ENCODE measurements around the gene C20orf96. TPM values are rescaled to one million over a fixed set of nuclear protein-coding genes. Genes with fewer than 3 reads are reported as not detected.
"Not testable (repeated sequence)": the region's sequence is repeated elsewhere in the genome, so short reads cannot be mapped to it uniquely, and the experiment has no call there.

The C20orf96 gene
- total RNA-seq, 3 donors from 2014 or later: 2.6 to 9.2 (median 6.1) TPM

- no peak for DNase-seq (ENCODE audit: low spot score in 2 of 2)
- H3K27ac ChIP-seq: no peak overlapping the region
- TF ChIP-seq POLR2AphosphoS5 (IDR thresholded peaks at IDR 0.05) (no peak), CTCF (IDR thresholded peaks at IDR 0.05) (no peak), POLR2A (IDR thresholded peaks at IDR 0.05) (no peak)
- no peaks in the 10 kb centered on the region for H3K36me3 ChIP-seq
- intact Hi-C loops (cut with DNase I; ENCODE audit: low total_unique reads): no loop called here
- no peak overlapping the region for H3K4me3 ChIP-seq
- H3K4me1 ChIP-seq: no peaks in the 10 kb centered on the region
- no peaks in the 10 kb centered on the region for H3K9me3 ChIP-seq
- no peaks in the 10 kb centered on the region for H3K27me3 ChIP-seq
Observed at GRCh38 chr20:258963-259362, 31.6 kb downstream of the C20orf96 start.

- no peaks in the 10 kb centered on the region for H3K4me1 ChIP-seq
- H3K9me3 ChIP-seq: no peaks in the 10 kb centered on the region
- no peak overlapping the region for H3K4me3 ChIP-seq
- DNase-seq (ENCODE audit: low spot score in 2 of 2): no peak
- intact Hi-C loops (cut with DNase I; ENCODE audit: low total_unique reads): no loop called here
- H3K27me3 ChIP-seq: no peaks in the 10 kb centered on the region
- no peak for TF ChIP-seq CTCF (IDR thresholded peaks at IDR 0.05)
- no peak for TF ChIP-seq POLR2AphosphoS5 (IDR thresholded peaks at IDR 0.05)
- no peak for TF ChIP-seq POLR2A (IDR thresholded peaks at IDR 0.05)
- no peaks in the 10 kb centered on the region for H3K36me3 ChIP-seq
- H3K27ac ChIP-seq: no peak overlapping the region
Observed at GRCh38 chr20:258269-258858, 32.2 kb downstream of the C20orf96 start.

- Histone ChIP-seq H3K27ac (no peak within 1 kb of the TSS), H3K9me3 (no peaks in the 10 kb centered on the region), H3K36me3 (no peaks in the 10 kb centered on the region), H3K27me3 (no peaks in the 10 kb centered on the region), H3K4me1 (no peaks in the 10 kb centered on the region), H3K4me3 (no peak within 1 kb of the TSS)
- intact Hi-C loops (cut with DNase I; ENCODE audit: low total_unique reads): no loop called here
- no peak for DNase-seq (ENCODE audit: low spot score in 2 of 2)
- TF ChIP-seq CTCF (IDR thresholded peaks at IDR 0.05) (no peak), POLR2AphosphoS5 (IDR thresholded peaks at IDR 0.05) (no peak), POLR2A (IDR thresholded peaks at IDR 0.05) (no peak)
Observed at GRCh38 chr20:257419-257818, 33.1 kb downstream of the C20orf96 start, which contains the start of gene DEFB132. Gene DEFB132 (plus strand): TSS chr20:257724. CDS start chr20:257779, 55 bp downstream.

GRCh38 chr20:253447-253846 lies 37.1 kb downstream of the C20orf96 start:
- intact Hi-C loops (cut with DNase I; ENCODE audit: low total_unique reads); DNase-seq (ENCODE audit: low spot score in 2 of 2); H3K4me1 ChIP-seq; H3K4me3 ChIP-seq; H3K36me3 ChIP-seq; H3K9me3 ChIP-seq; H3K27ac ChIP-seq; H3K27me3 ChIP-seq: not testable (repeated sequence)

GRCh38 chr20:252801-253200 lies 37.7 kb downstream of the C20orf96 start:
- intact Hi-C loops (cut with DNase I; ENCODE audit: low total_unique reads): no loop called here
- Histone ChIP-seq H3K27ac (no peak overlapping the region), H3K9me3 (no peaks in the 10 kb centered on the region), H3K4me3 (no peak overlapping the region), H3K4me1 (no peaks in the 10 kb centered on the region), H3K27me3 (no peaks in the 10 kb centered on the region), H3K36me3 (no peaks in the 10 kb centered on the region)
- DNase-seq (ENCODE audit: low spot score in 2 of 2): no peak
- TF ChIP-seq POLR2AphosphoS5 (IDR thresholded peaks at IDR 0.05) (no peak), CTCF (IDR thresholded peaks at IDR 0.05) (no peak), POLR2A (IDR thresholded peaks at IDR 0.05) (no peak)

- Histone ChIP-seq H3K4me3 (no peak overlapping the region), H3K4me1 (no peaks in the 10 kb centered on the region), H3K9me3 (peaks cover 0 to 3% of the 10 kb centered on the region in 2 donors), H3K36me3 (no peaks in the 10 kb centered on the region), H3K27ac (no peak overlapping the region), H3K27me3 (no peaks in the 10 kb centered on the region)
- intact Hi-C loops (cut with DNase I; ENCODE audit: low total_unique reads): no loop called here
- TF ChIP-seq POLR2AphosphoS5 (IDR thresholded peaks at IDR 0.05) (no peak), CTCF (IDR thresholded peaks at IDR 0.05) (no peak), POLR2A (IDR thresholded peaks at IDR 0.05) (no peak)
- DNase-seq (ENCODE audit: low spot score in 2 of 2): no peak
Observed at GRCh38 chr20:251354-251753, 39.2 kb downstream of the C20orf96 start.

All from breast epithelium (tissue), 4 donors.